NCI-H2029 (cell line): Measurements from ENCODE around the gene TAGLN2.

ENCODE experiments used
- DNase-seq: peaks from one replicate; lab custom pipeline; 2025; lab: John Stamatoyannopoulos, UW

The TAGLN2 gene

GRCh38 chr1:159935305-159935704 lies 10.0 kb upstream of the TAGLN2 start:
- no peak for DNase-seq

- no peak for DNase-seq
Observed at GRCh38 chr1:159934136-159935039, 9.1 kb upstream of the TAGLN2 start.

- DNase-seq = no peak
Observed at GRCh38 chr1:159933347-159933746, 8.0 kb upstream of the TAGLN2 start.

GRCh38 chr1:159932296-159933285 lies 7.3 kb upstream of the TAGLN2 start:
- DNase-seq = no peak

GRCh38 chr1:159931795-159932173 lies 6.5 kb upstream of the TAGLN2 start:
- no peak for DNase-seq

- DNase-seq = no peak
Observed at GRCh38 chr1:159931101-159931794, 5.9 kb upstream of the TAGLN2 start.

- DNase-seq = no peak
Observed at GRCh38 chr1:159930634-159931033, 5.3 kb upstream of the TAGLN2 start.

GRCh38 chr1:159930216-159930615 lies 4.9 kb upstream of the TAGLN2 start:
- DNase-seq = no peak

GRCh38 chr1:159929155-159930051 lies 4.1 kb upstream of the TAGLN2 start:
- DNase-seq = no peak

GRCh38 chr1:159928491-159929050 lies 3.3 kb upstream of the TAGLN2 start:
- no peak for DNase-seq

GRCh38 chr1:159927849-159928431 lies 2.6 kb upstream of the TAGLN2 start:
- no peak for DNase-seq

- DNase-seq = no peak
Observed at GRCh38 chr1:159927211-159927848, 2.0 kb upstream of the TAGLN2 start.

- DNase-seq = no peak
Observed at GRCh38 chr1:159925719-159926078, 392 bp upstream of the TAGLN2 start.

- DNase-seq = peak; percentile 48
Observed at GRCh38 chr1:159924025-159924790, 1.1 kb downstream of the TAGLN2 start.

- peak; percentile 84 for DNase-seq
Observed at GRCh38 chr1:159923203-159924024, 1.9 kb downstream of the TAGLN2 start.

GRCh38 chr1:159922511-159923202 lies 2.6 kb downstream of the TAGLN2 start:
- DNase-seq = no peak

GRCh38 chr1:159921700-159922504 lies 3.4 kb downstream of the TAGLN2 start:
- DNase-seq = no peak
